Epithelial cell of proximal tubule (primary cell): ENCODE results near the gene RBKS. TPM values are rescaled to one million over a fixed set of nuclear protein-coding genes. Genes with fewer than 3 reads are reported as not detected.

ENCODE experiments used
- DNase-seq: peaks from one replicate; pipeline ENCODE4 v3.0.0-alpha.2; 2011; ENCODE audit warnings: low read depth
- H3K4me3 ChIP-seq: 2 replicates; pipeline ENCODE4 v1.5.1; 2011; ENCODE audit warnings: low read depth, mild to moderate bottlenecking, low read length
- total RNA-seq: library from RNA; depleted of rRNA; stranded (reverse); fragments of >200 nt; gene quantifications from 2 replicates; pipeline ENCODE4 v1.2.3, GENCODE V29; 2015
- TF ChIP-seq, protein P1 (sequence below): conservative IDR thresholded peaks from 2 replicates; pipeline ENCODE4 v1.5.1; 2012; ENCODE audit warnings: low read depth, mild to moderate bottlenecking, low read length

The RBKS gene
- total RNA-seq, 1 donor from 2014 or later: 2.7 TPM

DNA sequence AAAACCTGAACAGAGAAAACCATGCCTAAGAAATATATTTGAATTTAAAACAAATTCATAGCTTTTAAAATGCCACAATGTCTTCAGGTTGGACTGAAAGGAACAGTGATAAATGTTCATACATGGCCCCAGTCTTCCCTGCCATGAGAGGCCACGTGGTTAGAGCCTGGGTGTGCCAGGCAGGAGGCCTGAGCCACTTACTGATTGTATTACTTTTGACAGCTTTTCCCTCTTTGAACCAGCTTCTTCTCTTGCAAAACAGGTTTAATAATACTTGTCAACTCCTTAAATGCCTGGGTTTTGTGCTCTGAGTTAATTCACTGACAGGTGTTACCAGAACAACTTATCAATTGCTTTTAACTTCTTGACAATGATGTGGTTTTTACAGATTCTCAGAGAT, 27.0 kb downstream of the RBKS start:
- no peak for DNase-seq
- no peak overlapping the region for H3K4me3 ChIP-seq
- TF ChIP-seq, protein P1, sequence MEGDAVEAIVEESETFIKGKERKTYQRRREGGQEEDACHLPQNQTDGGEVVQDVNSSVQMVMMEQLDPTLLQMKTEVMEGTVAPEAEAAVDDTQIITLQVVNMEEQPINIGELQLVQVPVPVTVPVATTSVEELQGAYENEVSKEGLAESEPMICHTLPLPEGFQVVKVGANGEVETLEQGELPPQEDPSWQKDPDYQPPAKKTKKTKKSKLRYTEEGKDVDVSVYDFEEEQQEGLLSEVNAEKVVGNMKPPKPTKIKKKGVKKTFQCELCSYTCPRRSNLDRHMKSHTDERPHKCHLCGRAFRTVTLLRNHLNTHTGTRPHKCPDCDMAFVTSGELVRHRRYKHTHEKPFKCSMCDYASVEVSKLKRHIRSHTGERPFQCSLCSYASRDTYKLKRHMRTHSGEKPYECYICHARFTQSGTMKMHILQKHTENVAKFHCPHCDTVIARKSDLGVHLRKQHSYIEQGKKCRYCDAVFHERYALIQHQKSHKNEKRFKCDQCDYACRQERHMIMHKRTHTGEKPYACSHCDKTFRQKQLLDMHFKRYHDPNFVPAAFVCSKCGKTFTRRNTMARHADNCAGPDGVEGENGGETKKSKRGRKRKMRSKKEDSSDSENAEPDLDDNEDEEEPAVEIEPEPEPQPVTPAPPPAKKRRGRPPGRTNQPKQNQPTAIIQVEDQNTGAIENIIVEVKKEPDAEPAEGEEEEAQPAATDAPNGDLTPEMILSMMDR: no peak

DNA sequence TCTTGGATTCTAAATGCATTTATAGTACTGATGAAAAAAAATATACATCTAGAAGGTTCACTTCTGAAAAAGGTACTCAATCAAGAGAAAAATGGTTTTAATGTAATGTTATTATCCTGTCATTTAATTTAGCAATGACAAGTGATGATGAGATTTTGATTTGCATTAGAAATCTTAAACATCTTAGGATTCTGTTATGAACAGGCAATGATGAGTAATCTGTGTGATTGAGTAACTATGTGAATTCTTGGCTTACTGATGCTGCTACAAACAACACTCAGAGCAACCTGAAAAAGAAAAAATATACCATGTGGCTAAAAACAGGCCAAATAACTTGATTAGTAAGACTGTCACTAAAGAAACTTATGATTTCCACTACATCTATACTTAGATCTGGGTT, 30.1 kb downstream of the RBKS start:
- no peak overlapping the region for H3K4me3 ChIP-seq
- peak; percentile 74 for DNase-seq
- TF ChIP-seq, protein P1: no peak

DNA sequence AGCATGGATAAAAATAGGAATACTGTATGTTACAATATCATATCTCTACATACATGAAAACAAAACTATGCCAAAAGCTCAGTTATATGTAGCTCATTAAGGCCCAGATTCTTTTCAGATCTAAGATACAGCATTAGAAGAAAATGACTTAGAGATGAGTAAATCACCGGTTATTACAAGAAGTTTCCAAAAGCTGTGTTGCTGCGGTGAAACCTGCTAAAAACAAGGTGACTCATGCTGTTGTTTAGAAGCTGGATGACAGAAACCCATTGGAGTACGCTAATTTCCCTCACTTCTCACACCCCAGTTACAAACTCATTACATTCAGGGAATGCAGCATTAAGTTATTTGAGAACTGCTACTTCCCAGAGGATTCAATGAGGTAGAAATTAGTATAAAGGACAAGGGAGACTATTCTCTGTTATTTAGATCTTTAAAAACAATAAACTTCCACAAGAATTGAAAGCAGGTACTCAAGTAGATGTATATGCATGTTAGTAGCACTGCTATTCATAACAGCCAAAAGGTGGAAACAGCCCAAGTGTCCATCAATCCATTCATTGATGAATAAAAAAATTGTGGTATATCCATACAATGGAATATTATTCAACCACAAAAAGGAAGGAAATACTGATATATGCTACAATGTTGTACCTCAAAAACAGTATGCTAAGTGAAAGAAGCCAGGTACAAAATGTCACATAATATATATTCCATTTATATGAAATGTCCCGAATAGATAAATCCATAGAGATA, 32.6 kb downstream of the RBKS start:
- peak; percentile 97 for DNase-seq
- no peak overlapping the region for H3K4me3 ChIP-seq
- TF ChIP-seq, protein P1: no peak

DNA sequence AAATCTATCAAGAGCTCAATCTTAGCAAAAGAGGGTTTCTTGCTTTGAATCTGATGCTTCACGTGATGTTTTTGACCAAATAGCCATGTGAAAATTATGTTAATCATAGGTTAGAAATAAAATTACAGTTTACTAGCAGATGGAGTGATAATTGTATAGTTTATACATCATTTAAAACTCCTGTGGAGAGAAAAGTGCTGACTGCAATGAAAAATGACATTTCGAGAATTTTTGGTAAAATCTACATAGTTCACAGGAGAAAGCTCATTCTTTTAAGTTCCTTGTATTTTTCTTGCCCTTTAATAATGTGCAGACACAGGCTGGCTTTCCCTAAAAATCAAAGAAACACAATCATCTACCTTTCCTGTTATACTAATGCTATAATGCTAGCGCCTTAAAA, 33.2 kb downstream of the RBKS start:
- TF ChIP-seq, protein P1: no peak
- no peak overlapping the region for H3K4me3 ChIP-seq
- no peak for DNase-seq

DNA sequence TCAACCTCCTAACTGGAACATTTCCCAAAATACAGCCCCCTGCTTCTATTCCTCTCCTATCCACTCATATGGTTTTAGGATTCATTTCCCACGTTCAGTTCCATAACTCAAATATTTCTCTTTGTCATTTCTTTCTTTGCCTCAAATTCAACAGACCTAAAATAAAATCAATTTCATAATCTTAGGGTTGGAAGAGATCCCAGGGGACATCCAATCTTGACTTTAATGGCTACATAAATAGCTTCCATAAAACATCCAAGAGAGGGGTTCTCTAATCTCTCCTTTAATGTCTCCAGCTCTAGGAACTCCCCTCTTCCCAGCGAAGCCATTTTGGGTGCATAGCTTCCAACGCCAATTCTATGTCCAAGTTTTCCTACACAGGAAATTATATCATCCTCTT, 33.8 kb downstream of the RBKS start:
- no peak overlapping the region for H3K4me3 ChIP-seq
- TF ChIP-seq, protein P1: no peak
- no peak for DNase-seq

DNA sequence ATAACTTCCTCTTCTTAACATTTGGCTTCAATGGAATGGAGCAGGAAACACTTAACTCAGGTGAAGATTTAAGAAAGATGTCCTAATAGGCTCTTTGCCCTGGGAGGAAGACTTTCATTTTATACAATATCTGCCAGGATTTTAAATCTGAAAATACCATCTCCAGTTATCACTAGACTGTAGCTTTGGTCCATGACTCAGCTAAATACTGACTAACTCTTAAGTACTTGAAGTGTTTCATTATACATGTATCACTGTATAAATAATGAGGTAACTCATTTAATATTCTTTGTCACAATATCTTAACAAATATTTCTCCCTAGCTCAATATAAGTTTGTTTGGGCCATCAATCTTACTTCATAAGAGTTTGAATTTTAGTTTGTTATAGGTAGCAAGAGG, 34.7 kb downstream of the RBKS start:
- TF ChIP-seq, protein P1: no peak
- DNase-seq: peak; percentile 68

DNA sequence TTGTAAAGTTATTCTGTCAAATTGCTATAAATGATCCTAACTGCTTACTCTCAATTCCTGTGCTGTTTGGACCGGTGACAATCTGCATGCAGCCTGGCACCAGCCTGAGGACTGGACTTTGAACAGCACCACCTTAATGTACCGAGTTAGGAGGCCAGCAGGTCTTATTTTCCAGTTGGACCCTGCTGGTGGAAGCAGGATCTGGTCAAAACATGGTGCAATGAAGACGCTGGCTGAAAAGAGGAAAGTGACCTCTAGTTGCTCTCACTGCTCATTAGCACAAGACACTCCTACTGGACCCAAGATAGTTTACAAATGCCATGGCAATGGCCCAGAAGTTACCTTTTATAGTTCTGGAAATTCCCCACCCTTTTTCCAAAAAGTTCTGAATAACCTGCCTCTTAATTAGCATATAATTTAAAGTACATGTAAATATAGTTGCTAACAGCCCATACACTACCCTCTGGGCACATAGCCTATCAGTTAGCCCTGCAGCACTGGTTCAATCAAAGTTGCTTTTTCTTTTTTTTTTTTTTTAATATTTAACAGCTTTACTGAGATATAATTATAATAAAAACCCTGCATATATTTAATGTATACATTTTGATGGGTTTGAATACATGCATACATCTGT, 35.8 kb downstream of the RBKS start:
- no peak overlapping the region for H3K4me3 ChIP-seq
- no peak for DNase-seq
- TF ChIP-seq, protein P1: peak; percentile 24

More for the DNA sequence above, 34.7 kb downstream of the RBKS start:
- H3K4me3 ChIP-seq: no peak overlapping the region
